Right lobe of liver (tissue), 4 donors: ENCODE results near the gene ACP3.

Source experiments
- POLR2A ChIP-seq: fragments of 450-650 bp; IDR thresholded peaks from one replicate; pipeline ENCODE4 v1.6.1; 2017; ENCODE audit warnings: antibody characterized with exemption, mild to moderate bottlenecking
- TF ChIP-seq, protein P1 (sequence below), 4 donors: fragments of 200-600 bp in 3 of 4; fragments of 450-650 bp in 1 of 4; IDR thresholded peaks; one replicate each; pipeline versions ENCODE4 v1.5.1 to v1.8.0; 2016 to 2022; ENCODE audit warnings: antibody characterized with exemption in 4 of 4, mild to moderate bottlenecking in 2 of 4
- donor health status: DM: no; HTN: no; CAD: no.
- donor health status: DM: no; HTN: no; CAD: no.
- donor health status: DM: no; HTN: yes; CAD: no.

DNA sequence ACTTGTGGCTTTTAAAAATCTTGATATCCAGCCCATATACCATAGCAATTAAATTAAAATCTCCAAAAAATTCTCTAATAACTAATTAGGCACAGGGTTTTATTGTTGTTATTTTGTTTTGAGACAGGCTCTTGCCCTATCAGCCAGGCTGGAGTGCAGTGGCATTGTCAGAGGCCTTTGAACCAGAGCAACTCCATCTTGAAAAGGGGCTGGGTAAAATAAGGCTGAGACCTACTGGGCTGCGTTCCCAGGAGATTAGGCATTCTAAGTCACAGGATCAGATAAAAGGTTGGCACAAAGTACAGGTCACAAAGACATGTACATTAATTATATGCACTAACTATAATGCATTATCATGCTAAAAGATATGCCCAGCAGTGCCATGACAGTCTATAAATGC, 31.2 kb upstream of the ACP3 start:
- TF ChIP-seq, protein P1, sequence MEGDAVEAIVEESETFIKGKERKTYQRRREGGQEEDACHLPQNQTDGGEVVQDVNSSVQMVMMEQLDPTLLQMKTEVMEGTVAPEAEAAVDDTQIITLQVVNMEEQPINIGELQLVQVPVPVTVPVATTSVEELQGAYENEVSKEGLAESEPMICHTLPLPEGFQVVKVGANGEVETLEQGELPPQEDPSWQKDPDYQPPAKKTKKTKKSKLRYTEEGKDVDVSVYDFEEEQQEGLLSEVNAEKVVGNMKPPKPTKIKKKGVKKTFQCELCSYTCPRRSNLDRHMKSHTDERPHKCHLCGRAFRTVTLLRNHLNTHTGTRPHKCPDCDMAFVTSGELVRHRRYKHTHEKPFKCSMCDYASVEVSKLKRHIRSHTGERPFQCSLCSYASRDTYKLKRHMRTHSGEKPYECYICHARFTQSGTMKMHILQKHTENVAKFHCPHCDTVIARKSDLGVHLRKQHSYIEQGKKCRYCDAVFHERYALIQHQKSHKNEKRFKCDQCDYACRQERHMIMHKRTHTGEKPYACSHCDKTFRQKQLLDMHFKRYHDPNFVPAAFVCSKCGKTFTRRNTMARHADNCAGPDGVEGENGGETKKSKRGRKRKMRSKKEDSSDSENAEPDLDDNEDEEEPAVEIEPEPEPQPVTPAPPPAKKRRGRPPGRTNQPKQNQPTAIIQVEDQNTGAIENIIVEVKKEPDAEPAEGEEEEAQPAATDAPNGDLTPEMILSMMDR (IDR thresholded peaks at IDR 0.05) = no peak
- TF ChIP-seq POLR2A = no peak
